Trophoblast cell (in vitro differentiated cells and primary cell): Measurements from ENCODE around the gene TMA7B.

Experiments
- DNase-seq, 2 donors: peaks; one replicate each; pipeline ENCODE4 v3.0.0-alpha.2; 2016
- H2AFZ ChIP-seq: 2 replicates; pipeline ENCODE4 v1.6.1; 2013; ENCODE audit warnings: low read length, moderate library complexity, mild to moderate bottlenecking; ENCODE audit not compliant: insufficient read depth, poor library complexity
- H2AK5ac ChIP-seq: 2 replicates; pipeline ENCODE4 v1.6.1; 2013; ENCODE audit warnings: mild to moderate bottlenecking, low read length
- H2BK120ac ChIP-seq: 2 replicates; pipeline ENCODE4 v1.6.1; 2013; ENCODE audit warnings: low read length, mild to moderate bottlenecking, moderate library complexity; ENCODE audit not compliant: insufficient read depth, poor library complexity
- H2BK12ac ChIP-seq: 2 replicates; pipeline ENCODE4 v1.6.1; 2013; ENCODE audit warnings: mild to moderate bottlenecking, low read length, moderate library complexity
- H2BK5ac ChIP-seq: 2 replicates; pipeline ENCODE4 v1.6.1; 2013; ENCODE audit warnings: low read length, low read depth, moderate library complexity, mild to moderate bottlenecking; ENCODE audit not compliant: poor library complexity
- H3K14ac ChIP-seq: 2 replicates; pipeline ENCODE4 v1.6.1; 2013; ENCODE audit warnings: mild to moderate bottlenecking, low read length
- H3K18ac ChIP-seq: 2 replicates; pipeline ENCODE4 v1.6.1; 2013; ENCODE audit warnings: mild to moderate bottlenecking, low read length
- H3K23ac ChIP-seq: 2 replicates; pipeline ENCODE4 v1.6.1; 2013; ENCODE audit warnings: low read length
- H3K27ac ChIP-seq: 2 replicates; pipeline ENCODE4 v1.5.1; 2013; ENCODE audit warnings: low read depth, mild to moderate bottlenecking, inconsistent platforms, low read length, moderate library complexity
- H3K27me3 ChIP-seq: 2 replicates; pipeline ENCODE4 v1.6.1; 2013; ENCODE audit warnings: inconsistent platforms, mild to moderate bottlenecking, low read length, moderate library complexity; ENCODE audit not compliant: insufficient read depth
- H3K36me3 ChIP-seq, 2 experiments: 1 replicate in 1 of 2; 2 replicates in 1 of 2; pipeline ENCODE4 v1.6.1; 2013; ENCODE audit warnings: low read length in 2 of 2, mild to moderate bottlenecking in 2 of 2, moderate library complexity in 1 of 2; ENCODE audit not compliant: insufficient read depth in 2 of 2, control insufficient read depth in 1 of 2
- H3K4ac ChIP-seq: 2 replicates; pipeline ENCODE4 v1.6.1; 2013; ENCODE audit warnings: low read depth, mild to moderate bottlenecking, low read length, moderate library complexity
- H3K4me1 ChIP-seq, 2 experiments: 1 replicate in 1 of 2; 2 replicates in 1 of 2; pipeline ENCODE4 v1.6.1; 2013; ENCODE audit warnings: low read length in 2 of 2, mild to moderate bottlenecking in 2 of 2, moderate library complexity in 1 of 2; ENCODE audit not compliant: insufficient read depth in 2 of 2, control insufficient read depth in 1 of 2
- H3K4me2 ChIP-seq: 2 replicates; pipeline ENCODE4 v1.6.1; 2013; ENCODE audit warnings: inconsistent platforms, mild to moderate bottlenecking, low read length, moderate library complexity
- H3K4me3 ChIP-seq: 2 replicates; pipeline ENCODE4 v1.5.1; 2013; ENCODE audit warnings: mild to moderate bottlenecking, low read depth, low read length, inconsistent platforms
- H3K79me1 ChIP-seq: one replicate; pipeline ENCODE4 v1.6.1; 2013; ENCODE audit warnings: low read length
- H3K79me2 ChIP-seq: 2 replicates; pipeline ENCODE4 v1.6.1; 2013; ENCODE audit warnings: low read length, mild to moderate bottlenecking; ENCODE audit not compliant: control insufficient read depth, insufficient read depth, poor library complexity
- H3K9ac ChIP-seq: 2 replicates; pipeline ENCODE4 v1.6.1; 2013; ENCODE audit warnings: mild to moderate bottlenecking, low read length
- H3K9me3 ChIP-seq: 2 replicates; pipeline ENCODE4 v1.6.1; 2013; ENCODE audit warnings: low read depth, mild to moderate bottlenecking, control low read depth, inconsistent platforms, low read length; ENCODE audit not compliant: insufficient read depth
- H4K12ac ChIP-seq: 2 replicates; pipeline ENCODE4 v1.6.1; 2013; ENCODE audit warnings: low read depth, mild to moderate bottlenecking, low read length, moderate library complexity
- H4K8ac ChIP-seq: 2 replicates; pipeline ENCODE4 v1.6.1; 2013; ENCODE audit warnings: low read depth, mild to moderate bottlenecking, low read length, moderate library complexity
- H4K91ac ChIP-seq: one replicate; pipeline ENCODE4 v1.6.1; 2013; ENCODE audit warnings: low read depth, mild to moderate bottlenecking, low read length, moderate library complexity
- WGBS: extraction: QIAGEN DNeasy Blood & Tissue Kit; methylation state at CpG from one replicate; pipeline ENCODE4 v1.1.7; 2013; ENCODE audit warnings: missing lambda C conversion rate; ENCODE audit not compliant: insufficient read length, insufficient coverage; ENCODE audit errors: extremely low coverage; 5-methylcytosine and 5-hydroxymethylcytosine counted together

TMA7B gene

DNA sequence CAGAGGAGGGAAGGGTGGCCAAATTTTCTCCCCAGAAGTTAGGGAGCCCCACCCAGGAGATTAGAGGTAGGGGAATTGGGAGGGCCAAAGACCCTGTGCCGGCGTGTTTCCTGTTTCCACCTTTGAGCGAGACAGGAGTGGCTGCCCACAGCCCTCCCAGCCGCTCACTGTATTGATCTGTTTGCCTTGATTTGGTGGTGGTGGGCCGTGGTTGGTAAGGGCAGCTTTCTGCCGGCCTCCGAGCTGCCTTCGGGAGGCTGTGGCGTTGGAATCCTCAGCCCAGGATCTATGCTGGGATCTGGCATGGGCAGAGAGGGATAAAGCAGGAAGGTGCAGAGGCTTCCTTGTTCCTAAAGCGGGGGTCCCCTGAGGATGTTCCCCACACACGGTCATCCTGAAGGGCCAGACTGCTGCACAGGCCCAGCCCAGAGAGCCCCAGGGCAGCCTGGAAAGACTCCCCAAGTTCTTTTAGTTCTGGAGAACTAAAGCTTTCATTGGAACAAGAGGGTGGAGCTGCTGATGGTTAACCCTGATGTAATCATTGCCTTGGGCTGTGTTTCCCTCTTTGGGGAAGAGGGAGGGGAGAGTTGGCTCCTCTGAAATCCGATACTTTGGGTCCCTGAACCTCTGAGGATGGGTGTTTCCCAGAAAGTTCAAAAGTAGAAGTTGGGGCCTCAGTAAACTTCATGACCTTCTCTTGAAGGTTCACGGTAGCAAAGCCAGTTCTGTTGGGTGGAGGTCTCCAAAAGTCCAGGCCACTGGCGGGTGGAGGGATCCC lies 41.8 kb downstream of the TMA7B start:
- Histone ChIP-seq H3K79me1 (no peaks in the 10 kb centered on the region), H3K4me2 (no peak overlapping the region), H3K4ac (no peak overlapping the region), H3K4me1 (peaks cover 27 to 32% of the 10 kb centered on the region in 2 experiments), H3K14ac (no peak overlapping the region), H3K9me3 (no peaks in the 10 kb centered on the region), H2BK12ac (no peak overlapping the region), H2BK5ac (no peak overlapping the region), H4K8ac (no peak overlapping the region), H4K91ac (no peak overlapping the region), H2AFZ (no peak overlapping the region), H2BK120ac (no peak overlapping the region), H3K9ac (no peak overlapping the region), H3K18ac (no peak overlapping the region), H3K36me3 (no peaks in the 10 kb centered on the region), H3K27ac (no peak overlapping the region), H4K12ac (no peak overlapping the region), H3K27me3 (no peaks in the 10 kb centered on the region), H3K23ac (no peak overlapping the region), H3K4me3 (no peak overlapping the region), H3K79me2 (no peaks in the 10 kb centered on the region), H2AK5ac (no peak overlapping the region)
- no peak for DNase-seq
- no CpG with 5 or more reads among the region's 14 CpGs for WGBS

DNA sequence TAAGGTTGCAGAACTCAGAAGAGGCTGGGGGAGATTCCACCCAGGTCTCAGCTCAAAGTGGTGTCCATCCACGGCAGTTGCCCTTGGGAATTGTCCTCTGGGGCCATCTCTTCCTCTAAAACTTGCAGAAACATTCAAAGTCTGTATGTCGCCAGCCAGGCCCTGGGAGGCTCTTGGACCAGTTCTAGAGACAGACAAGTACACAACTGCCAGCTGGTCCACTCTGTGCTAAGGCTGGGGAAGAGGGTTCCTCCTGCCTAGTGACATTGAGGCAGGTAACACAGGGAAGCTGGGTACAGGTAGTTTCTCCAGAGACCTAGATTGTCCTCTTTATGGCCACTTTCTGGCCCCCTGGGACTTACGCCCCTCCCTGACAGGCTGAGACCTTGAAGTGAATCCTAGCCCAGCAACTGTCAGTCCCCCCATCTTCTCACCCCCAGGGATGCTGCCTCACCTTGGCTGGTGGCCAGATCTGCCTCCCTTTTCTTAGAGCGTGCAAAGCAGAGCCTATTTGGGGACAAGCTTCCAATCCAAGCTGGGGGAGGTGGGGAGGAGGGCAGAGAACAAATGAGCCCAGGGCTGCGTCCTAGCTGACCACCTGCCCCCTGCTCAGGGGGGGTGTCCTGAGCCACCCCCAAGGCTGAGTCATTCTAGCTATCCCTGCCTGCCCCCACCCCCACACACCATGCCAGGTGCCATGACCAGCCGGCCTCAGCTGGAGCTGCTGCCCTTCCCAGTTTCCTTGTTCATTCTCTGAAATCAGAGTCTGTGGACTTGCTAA lies 42.9 kb downstream of the TMA7B start:
- Histone ChIP-seq H3K23ac (no peak overlapping the region), H2BK120ac (no peak overlapping the region), H4K8ac (no peak overlapping the region), H3K79me1 (no peaks in the 10 kb centered on the region), H2BK5ac (no peak overlapping the region), H2AFZ (no peak overlapping the region), H2BK12ac (no peak overlapping the region), H3K14ac (no peak overlapping the region), H3K4me1 (peaks cover 20 to 25% of the 10 kb centered on the region in 2 experiments), H3K4ac (no peak overlapping the region), H3K27me3 (no peaks in the 10 kb centered on the region), H3K4me3 (no peak overlapping the region), H4K91ac (no peak overlapping the region), H3K9me3 (no peaks in the 10 kb centered on the region), H2AK5ac (no peak overlapping the region), H3K36me3 (no peaks in the 10 kb centered on the region), H4K12ac (no peak overlapping the region), H3K9ac (no peak overlapping the region), H3K79me2 (no peaks in the 10 kb centered on the region), H3K4me2 (no peak overlapping the region), H3K18ac (no peak overlapping the region), H3K27ac (no peak overlapping the region)
- DNase-seq, result no peak
- WGBS, result no CpG with 5 or more reads among the region's 6 CpGs

DNA sequence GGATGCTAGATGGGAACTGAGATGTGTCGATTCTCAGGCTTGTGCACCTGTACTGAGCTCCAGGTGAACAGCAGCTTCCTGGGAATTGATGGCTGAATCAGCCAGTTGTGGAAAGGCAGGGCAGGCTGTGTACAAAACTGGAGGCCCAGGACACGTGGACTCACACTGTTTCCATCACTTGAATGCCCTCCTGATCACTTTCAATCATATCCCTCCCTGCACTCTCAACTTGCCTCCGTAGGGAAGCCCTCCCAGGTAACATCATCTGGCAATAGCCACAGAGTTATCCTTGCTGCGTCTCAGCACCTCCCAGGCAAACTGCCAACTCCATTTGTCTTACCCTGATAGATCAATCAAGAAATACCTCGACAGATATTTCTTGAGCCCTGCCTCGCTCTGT lies 44.6 kb downstream of the TMA7B start:
- H2BK5ac ChIP-seq, result no peak overlapping the region
- no peak overlapping the region for H3K4ac ChIP-seq
- no peak overlapping the region for H3K4me3 ChIP-seq
- H3K9me3 ChIP-seq, result no peaks in the 10 kb centered on the region
- no peak overlapping the region for H4K8ac ChIP-seq
- H3K4me2 ChIP-seq, result no peak overlapping the region
- H3K4me1 ChIP-seq, result peaks cover 5 to 9% of the 10 kb centered on the region in 2 experiments
- no peak overlapping the region for H3K14ac ChIP-seq
- no peak overlapping the region for H4K12ac ChIP-seq
- no peak overlapping the region for H2AK5ac ChIP-seq
- no peak overlapping the region for H2BK12ac ChIP-seq
- no peak for DNase-seq
- no peak overlapping the region for H3K18ac ChIP-seq
- H3K9ac ChIP-seq, result no peak overlapping the region
- H3K27me3 ChIP-seq, result no peaks in the 10 kb centered on the region
- H3K27ac ChIP-seq, result no peak overlapping the region
- H3K79me1 ChIP-seq, result no peaks in the 10 kb centered on the region
- H4K91ac ChIP-seq, result no peak overlapping the region
- H3K23ac ChIP-seq, result no peak overlapping the region
- no peak overlapping the region for H2AFZ ChIP-seq
- H2BK120ac ChIP-seq, result no peak overlapping the region
- WGBS, result no CpG with 5 or more reads among the region's 6 CpGs
- no peaks in the 10 kb centered on the region for H3K79me2 ChIP-seq
- no peaks in the 10 kb centered on the region for H3K36me3 ChIP-seq

DNA sequence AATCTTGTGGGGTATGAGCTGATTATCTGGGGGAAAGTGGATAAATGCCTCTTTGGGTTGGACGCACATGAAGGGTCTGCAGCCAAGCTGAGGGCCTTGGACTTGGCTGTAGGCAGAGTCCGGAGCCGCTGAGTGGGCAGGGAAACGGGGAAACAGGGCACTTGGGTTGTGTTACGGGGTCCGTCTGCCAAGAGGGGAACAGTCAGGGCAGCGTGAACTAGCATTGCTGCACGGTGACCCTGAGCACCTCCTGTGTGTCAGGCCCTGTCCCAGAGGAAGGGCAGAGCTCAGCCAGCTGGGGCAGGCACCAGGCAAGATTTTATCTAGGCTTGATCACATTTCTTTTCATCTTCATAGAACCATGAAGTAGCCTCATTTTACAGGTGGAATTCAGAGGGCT lies 46.4 kb downstream of the TMA7B start:
- H2BK120ac ChIP-seq, result no peak overlapping the region
- H3K9me3 ChIP-seq, result no peaks in the 10 kb centered on the region
- no peak overlapping the region for H3K23ac ChIP-seq
- no peak overlapping the region for H4K91ac ChIP-seq
- no peaks in the 10 kb centered on the region for H3K79me1 ChIP-seq
- no peak overlapping the region for H3K18ac ChIP-seq
- no peak overlapping the region for H4K8ac ChIP-seq
- H3K14ac ChIP-seq, result no peak overlapping the region
- H2AFZ ChIP-seq, result no peak overlapping the region
- DNase-seq, result no peak
- no peak overlapping the region for H3K4ac ChIP-seq
- no peak overlapping the region for H3K4me3 ChIP-seq
- H3K36me3 ChIP-seq, result no peaks in the 10 kb centered on the region
- H3K27ac ChIP-seq, result no peak overlapping the region
- no peak overlapping the region for H3K4me2 ChIP-seq
- WGBS, result no CpG with 5 or more reads among the region's 8 CpGs
- no peaks in the 10 kb centered on the region for H3K79me2 ChIP-seq
- H4K12ac ChIP-seq, result no peak overlapping the region
- H3K27me3 ChIP-seq, result no peaks in the 10 kb centered on the region
- H3K9ac ChIP-seq, result no peak overlapping the region
- peaks cover 2 to 9% of the 10 kb centered on the region in 2 experiments for H3K4me1 ChIP-seq
- H2BK5ac ChIP-seq, result no peak overlapping the region
- no peak overlapping the region for H2BK12ac ChIP-seq
- no peak overlapping the region for H2AK5ac ChIP-seq
